ENCODE results near the gene UCK2.

UCK2 gene

DNA sequence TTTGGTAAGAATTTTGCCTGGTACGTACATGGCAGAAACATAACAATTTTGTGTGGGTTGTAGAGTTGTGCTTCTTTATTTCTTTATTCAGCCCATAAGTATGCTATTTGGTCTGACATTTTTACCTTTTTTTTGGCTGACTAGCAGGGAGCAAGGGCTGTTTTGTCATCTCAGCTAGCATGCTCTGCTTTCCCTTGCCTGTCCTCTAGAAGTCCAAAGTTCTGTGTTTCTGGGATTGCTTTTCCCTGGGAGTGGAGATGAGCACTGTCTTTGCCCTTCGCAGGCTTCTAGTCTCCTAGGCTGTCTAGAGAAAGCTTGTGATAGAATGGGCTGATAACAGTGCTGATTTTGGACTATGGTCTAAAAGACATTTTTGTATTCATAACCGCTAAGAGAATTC is 7.5 kb downstream of the UCK2 start:
- no peak for DNase-seq

DNA sequence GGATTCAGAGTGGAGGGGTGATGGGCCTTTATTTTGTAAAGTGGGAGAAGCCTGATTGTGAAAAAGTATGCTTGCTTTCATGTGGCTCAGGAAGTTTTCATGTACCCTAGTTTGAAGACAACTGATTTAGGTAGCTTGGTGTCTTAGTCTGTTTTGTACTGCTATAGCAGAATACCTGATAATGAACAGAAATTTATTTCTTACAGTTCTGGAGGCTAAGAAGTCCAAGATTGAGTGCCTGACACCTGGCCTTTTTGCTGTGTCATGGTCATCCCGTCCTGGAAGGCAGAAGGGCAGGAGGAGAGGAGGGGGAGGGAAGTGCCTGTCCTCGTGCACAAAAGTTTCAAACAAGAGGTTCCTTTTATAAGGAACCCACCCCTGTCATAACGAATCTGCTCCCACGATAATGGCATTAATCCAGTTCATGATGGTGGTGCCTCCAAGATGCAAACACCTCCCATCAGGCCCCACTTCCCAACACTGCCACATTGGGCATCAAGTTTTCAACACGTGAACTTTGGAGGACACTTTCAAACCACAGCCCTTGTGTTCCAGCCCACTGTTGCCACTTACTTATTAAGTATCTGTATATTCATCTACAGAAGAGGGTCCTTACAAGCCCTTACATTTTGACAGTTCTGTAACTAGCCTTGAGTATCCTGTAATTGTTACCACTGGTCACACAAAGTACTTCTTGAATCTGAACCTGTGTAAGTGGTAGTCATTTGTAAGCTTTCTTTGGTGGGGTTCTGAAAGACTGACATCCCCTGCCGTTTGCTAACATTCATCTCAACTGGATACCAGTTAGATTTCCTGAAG is 9.5 kb downstream of the UCK2 start:
- DNase-seq = no peak

DNA sequence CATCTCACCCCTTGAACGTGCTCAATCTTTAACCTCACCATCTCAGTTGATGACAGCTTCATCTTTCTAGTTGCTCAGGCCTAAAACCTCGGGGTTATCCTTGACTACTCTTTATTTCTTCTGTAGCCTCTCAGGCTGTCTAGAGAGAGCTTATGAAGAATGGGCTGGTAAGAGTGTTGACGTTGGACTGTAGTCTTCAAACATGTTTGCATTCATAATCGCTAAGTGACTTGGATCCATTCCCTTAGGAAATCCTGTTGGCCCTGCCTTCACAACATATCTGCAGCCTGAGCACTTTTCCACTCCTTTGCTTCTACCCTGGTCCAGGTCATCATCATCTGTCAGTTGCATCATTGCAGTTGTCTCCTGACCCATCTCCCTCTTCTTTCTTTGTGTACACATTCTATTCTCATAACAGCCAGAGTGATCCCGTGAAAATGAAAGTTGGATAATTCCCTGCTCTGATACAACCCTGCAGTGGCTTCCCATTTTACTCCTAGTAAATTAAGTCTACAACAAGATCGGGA is 10.5 kb downstream of the UCK2 start:
- DNase-seq = no peak

DNA sequence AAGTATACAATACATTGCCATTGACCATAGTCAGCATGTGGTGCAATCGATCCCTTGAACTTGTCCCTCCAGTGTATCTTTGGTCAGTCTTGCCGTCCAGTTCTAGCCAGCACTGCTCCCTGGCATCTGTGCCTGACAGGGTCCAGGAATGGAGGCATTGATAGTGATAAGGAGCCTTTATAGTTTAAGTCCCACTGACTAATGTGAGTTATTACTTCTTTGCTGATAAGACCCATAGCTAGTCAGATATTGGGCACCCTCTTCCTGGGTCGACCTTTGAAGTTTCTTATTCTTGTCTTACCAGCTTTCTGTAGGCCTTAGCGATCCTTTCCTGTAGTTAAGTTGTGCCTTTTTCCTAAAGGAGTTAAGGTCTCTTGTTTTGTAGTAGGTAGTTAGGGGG is 13.0 kb downstream of the UCK2 start:
- DNase-seq = peak; percentile 9

DNA sequence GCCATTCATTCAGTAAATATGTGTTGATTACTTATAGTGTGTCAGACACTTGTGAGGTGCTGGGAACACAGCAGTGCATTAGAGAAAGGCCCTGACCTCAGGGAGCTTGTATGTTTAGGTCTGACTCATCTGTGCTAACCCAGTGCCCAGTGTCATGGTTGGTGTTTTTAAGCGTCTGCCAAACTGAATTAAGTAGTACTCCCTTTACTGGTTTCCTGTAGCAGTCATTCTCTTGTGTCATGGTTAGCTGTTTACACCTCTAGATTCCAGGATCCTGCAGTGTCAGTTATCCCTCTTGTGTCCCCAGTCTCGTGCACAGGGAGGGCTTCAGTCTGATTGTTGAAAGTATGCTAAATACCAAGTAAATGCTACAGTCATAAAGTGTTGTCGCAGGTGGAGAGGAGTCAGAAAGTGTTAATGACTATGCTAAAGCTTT is 14.2 kb downstream of the UCK2 start:
- peak; percentile 17 for DNase-seq

DNA sequence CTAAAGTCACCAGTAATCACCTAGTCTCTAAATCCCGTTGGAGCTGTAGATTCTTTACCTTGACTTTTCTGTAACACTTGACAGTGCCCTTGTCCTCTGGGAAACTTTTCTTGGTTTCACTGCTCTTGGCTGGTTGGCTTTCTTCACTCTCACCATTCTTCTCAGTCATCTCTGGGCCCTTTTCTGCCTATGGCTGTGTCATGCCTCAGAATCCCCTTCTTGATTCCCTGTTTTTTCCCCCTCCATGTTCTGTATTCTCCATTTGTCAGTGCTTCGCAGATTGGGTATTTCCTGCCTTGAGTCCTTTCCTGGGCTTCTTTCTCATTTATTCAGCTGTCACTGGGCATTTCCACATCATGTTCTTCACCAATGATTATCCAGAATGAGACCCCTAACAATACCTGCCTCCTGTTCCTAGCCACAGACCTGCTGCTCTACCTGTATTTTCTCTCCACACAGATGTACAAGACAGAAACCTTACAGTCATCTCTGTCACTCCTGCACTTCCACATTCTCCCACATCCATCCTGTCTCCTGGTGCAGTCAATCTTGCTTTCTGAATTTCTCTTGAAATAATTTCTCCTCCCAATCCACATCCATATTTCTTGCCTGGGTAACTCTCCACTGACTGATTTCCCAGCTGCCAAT is 14.7 kb downstream of the UCK2 start:
- no peak for DNase-seq

DNA sequence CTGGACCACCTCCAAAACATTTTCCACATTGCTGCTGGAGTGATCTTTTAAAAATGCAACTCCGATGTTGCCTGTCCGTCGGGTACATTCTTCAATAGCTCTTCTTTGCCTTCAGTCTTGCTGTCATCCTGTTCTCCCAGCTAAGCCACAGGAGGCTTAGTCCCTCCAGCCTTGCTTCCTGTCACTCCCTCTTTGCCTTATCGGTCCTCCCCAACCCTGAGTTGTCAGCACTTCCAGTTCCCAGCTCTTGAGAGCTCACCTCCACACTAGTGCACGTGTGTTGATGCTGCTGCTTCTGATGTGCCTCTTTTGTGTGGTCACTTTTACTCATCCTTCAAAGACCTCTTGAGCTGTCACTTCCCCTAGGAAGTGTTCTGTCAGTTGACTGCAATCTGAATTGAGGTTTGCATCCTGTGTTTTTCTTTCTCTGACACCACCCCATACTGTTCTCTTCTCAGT is 15.3 kb downstream of the UCK2 start:
- DNase-seq = peak; percentile 34

DNA sequence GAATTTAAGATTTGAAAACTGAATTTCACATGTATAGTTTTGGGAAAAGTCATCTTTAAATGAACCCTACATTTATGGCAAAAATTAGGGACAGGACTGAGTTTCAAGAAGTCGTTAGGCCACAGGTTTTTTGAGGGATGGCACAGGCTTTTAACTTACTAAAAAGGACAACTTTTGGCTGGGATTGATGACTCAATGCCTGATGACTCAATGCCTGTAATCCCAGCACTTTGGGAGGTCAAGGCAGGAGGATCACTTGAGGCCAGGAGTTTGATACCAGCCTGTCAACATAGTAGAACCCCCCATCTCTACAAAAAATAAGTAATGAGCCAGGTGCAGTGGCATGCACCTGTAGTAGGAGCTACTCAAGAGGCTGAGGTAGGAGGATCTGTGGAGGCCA is 15.9 kb downstream of the UCK2 start:
- DNase-seq = peak; percentile 22

DNA sequence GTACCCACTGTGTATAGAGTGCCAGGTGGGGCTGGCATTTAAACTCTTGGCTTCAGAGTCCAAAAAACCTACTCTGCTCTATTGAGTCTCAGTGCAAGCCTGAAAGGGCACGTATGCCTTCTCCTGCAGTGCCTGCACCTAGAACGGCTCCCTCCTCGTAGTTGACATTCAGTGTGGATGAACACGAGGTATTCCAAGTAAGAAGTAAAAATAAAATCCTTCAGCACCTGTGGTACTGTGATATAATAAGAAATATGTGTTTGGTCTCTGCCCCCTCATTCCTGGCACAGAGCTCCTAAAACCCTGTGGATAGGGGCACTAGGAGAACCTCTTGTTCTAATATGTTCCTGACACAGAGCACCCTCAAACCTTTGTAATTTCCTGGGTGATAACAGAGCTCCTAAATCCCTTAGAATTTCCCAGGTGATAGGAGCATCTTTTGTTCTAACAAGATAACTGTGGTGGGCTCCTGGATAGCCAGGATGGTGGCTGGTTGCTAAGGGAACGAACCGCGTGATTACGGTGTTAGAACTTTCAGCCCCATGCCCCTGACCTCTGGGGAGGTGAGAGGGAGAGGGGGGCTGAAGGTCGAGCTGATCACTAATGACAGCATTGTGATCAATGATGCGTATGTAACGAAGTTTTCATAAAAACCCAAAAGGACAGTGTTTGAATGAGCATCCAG is 16.8 kb downstream of the UCK2 start:
- no peak for DNase-seq

DNA sequence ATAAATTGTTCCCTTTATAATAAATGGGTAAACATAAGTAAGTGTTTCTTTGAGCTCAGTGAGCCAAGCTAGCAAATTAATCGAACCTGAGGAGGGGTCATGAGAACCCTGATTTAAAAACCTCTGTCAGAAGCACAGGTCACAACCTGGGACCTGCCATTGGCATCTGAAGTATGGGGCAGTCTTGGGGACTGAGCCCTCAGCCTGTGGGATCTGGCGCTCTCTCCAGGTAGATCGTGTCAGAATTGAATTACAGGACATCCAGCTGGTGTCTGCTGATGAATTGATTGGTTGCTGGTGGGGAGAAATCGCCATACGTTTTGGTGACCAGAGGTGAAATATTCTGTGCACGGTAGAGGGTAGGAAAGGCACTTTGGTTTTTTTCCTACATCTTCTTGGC is 17.5 kb downstream of the UCK2 start:
- DNase-seq = no peak

DNA sequence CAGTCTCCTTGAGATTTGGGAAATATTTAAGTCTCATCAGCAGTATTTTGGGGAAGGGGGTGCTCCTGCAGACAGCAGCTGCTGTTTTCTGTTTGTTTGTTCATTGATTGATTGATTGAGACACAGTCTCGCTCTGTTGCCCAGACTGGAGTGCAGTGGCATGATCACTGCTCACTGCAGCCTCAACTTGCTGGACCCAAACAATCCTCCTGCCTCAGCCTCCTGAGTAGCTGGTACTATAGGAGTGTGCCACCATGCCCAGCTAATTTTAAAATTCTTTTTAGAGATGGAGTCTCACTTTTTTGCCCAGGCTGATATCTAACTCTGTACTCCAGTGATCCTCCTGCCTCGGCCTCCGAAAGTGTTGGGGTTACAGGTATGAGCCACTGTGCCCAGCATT is 18.2 kb downstream of the UCK2 start:
- no peak for DNase-seq

DNA sequence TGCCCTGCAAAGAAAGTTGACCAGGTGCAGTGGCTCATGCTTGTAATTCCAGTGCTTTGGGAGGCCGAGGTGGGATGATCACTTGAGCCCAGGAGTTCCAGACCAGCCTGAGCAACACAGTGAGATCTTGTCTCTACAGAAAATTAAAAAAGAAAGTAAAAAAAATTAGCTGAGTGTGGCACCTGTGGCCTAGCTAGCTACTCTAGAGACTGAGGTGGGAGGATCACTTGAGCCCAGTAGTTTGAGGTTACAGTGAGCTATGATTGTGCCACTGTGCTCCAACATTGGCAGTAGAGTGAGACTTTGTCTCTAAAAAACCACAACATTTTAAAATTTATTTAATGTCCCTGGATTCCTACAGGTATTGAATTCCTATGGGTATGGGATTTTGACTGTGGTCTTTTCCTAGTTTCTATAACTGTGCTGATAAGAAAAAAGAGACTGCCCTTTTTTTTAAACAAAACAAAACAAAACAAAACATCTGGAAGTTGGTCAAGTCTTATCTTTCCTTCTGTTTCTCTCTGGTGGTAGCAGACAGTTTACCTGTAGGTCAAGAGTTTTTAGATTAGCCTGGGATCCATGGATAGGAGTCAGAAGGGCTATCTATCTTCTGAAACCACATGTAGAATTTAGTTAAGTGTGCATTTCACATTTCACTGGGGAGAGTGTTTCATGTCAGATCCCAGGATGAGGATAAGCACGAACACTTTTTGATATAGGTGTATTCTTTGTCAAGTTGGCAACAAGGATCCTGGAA is 18.8 kb downstream of the UCK2 start:
- DNase-seq = no peak

DNA sequence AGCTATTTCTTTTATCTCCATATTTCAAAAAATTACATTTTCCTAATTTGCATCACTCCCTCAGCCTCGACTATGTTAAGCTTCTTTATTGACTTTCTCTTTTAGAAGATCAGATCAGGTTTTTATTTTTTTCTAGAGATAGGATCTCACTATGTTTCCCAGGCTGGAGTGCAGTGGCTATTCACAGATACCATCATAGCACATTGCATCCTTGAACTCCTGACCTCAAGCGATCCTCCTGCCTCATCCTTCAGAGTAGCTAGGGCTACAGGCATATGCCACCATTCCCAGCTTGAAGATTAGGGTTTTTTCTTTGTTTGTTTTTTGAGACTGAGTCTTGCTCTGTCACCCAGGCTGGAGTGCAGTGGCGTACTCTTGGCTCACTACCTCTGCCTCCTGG is 20.1 kb downstream of the UCK2 start:
- no peak for DNase-seq

DNA sequence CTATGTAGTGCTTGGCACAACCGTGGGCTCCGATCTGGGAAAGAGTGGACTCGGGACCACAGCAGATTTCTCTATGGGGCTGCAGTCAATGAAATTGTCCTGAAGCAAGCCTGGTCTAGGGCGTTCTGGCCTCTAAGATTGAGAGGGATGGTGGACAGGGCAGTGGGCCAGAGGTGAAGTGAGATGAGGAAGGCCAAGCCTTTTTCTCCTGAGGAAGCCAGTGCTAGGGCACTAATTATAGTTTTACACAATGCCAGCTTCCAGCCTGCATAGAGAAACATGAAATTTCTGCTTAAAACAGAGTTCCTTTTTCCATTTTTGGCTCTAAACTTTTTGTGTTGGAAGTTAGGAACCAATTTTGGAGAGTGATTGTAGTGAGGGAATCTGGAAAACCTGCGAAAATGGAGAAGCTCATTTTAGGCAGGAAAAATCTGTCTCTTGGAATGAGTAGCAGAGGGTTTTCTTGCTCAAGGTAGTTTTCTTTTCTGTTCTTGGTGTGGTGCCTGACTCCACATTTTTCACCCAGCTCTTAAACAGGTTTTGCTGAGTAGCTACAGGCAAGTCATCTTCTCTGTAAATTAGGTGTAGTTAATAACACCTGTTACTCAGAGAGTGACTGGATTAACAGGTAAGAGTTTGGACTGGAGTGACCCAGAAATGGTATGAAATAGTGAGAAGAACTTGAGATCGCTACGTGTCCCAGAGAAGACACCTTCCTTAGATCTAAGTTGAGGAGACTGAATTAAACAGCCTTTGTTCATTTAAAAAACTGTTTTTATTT is 22.1 kb downstream of the UCK2 start:
- DNase-seq = no peak

DNA sequence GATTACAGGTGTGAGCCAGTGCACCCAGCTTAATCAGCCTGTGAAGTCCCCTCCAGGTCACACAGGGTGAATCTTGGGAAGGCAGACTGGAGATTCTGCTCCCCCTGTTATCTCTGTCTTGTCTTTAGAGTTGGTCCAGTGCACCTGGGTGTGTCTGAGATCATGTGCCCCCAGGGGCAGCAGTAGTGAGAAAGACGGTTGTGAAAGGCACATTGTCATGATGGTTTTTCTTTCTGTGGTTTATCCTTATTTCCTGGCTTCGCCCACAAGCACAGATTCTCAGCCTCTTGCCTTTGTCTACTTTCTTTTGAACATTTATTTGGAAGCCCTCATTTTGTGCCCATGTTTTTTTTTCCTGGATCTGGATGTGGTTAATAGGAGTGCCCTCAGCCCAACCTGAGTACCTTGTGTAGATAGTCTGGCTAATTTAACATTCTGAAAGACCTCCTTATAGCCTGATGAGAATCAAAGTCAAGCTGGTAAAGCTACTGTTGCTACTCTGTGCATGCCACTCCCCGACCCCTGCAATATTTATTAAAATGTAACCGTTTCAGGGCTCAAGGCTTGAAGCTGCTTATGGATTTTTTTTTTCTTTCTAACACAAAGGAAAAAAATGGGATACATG is 23.7 kb downstream of the UCK2 start:
- peak; percentile 73 for DNase-seq

DNA sequence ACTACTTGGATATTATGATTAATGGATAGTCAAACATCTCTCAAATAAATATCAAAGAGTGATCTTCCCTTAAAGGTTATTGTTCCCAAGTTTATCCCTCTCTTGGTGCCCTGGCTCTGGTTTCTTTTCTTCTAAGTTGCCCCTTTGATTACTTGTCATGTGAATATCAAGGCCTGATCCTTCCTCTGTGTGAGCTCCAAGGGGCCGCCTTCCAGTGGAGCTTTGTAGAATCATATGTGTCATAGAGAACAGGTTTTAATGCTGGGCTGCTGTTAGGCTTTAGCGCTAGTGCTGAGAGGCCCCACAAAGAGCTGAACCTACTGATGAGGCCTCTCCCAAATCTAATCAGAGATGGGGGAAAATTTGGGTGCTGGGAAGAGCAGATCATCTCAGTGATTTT is 25.5 kb downstream of the UCK2 start:
- no peak for DNase-seq

DNA sequence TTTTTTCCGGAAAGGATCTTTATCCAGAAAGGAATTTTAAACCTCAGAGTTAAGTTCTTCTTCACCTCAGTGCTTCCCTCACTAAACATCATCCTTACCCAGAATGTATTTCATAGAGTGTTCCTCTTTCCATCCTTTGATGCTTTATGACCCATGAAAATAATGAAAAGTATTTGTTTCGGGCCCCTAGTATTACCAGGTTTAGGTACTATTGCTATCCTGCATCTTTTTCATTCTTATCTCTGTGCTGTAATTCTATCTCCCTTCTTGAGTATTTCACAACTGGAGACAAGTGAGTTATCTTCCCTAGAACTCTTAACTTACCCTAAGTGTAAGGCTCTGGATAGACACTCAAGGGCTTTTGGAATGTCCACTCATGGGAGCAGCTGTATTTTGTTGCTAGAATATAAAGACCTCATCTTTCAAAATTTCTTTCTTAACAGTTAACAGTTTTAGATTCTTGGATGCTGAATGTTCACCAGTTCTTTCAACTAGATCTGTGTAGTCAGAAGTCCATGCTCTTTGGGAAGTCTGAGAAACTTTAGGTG is 26.2 kb downstream of the UCK2 start:
- DNase-seq = no peak

DNA sequence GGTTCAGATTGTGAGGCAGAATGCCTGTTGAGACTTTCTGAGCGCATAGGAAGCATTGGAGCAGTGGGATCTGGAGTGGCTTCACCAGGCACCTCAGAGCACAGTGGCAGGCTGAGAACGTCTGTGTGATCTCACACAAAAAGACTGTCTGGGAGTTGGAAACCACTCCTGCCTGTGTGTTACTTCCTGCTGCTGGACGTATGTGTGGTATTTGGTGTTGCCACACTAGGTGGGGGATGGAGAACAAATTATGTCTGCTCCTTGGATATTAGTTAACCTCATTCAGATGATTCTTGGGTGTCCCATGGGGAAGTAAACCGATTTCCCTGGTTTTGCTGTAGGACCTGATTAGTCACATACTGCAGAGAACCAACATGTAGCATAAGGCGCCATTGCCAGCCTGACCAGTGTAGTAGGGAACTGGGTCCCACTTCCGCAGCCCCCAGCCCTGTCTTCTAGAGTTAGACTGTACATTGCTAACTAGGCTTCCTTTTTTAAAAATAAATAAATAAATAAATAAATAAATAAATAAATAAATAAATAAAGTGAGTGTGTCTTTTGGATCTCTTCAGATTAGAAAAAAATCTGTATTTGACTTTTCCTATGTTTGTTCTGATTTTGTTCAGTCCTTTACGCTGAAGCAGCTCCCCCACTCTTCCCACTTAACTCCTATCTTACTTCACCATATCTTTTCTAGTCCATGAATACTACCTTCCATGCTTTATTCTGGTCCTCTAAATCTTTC is 26.9 kb downstream of the UCK2 start:
- peak; percentile 92 for DNase-seq

DNA sequence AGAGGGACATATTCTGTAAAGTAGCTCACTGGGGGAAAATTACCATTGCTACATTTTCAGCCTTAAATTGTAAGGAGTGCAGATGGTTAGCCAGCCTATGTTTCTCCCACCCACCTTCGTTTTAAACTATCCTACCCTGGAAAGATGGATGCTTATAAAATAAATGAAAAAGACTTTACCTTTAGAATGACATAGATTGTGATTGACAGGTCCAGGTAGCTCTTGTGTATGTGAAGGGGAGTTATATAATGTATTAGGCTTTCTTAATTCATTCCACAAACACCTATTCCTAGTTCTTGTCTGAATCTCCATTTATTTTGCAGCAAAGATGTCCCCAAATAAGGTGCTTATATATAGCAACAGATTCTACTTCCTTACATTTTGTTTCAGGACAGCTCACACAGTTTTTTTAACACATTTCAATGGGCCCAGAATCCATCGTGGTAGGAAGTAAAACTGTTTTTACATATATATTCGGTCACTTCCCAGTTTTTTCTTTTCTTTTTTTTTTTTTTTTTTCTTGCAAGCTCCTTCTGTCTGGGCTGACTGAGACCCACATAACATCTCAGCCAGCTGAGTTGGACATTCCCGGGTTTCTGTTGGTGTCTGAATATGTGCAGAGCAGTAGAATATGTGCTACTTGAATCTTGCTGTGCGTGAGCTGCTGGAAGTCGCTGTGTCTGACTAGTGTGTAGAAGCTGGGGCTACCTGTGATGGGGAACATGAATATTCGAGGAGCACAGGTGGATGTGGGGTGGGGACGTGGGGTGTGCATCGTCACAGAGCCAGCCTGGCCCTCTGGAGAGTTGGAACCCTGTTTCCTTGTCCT is 27.8 kb downstream of the UCK2 start:
- DNase-seq = no peak

DNA sequence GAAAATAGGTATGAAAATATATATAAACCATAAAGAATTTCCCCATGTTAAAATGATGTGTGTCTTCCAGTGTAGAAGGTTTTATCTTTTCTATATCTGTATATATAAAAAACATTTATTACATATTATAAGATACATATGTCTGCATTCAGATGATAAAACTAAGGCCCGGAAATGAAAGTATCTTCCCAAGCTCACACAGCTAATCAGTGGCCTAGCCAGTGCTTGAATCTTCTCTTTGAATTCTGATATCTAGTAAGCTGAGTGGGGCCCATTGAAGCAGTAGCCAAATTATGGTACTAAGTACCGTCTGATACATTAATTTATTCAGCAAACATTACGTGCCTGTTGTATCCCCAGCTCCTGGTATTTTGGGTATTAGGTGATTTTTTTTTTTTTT is 28.6 kb downstream of the UCK2 start:
- no peak for DNase-seq

Data from NCI-H226 (cell line).